GM19455 (cell line): ENCODE results near the gene SH2D3A.

Experiments
- ATAC-seq: cut with Tn5 transposase; IDR thresholded peaks from one replicate; pipeline ENCODE4 v1.9.1; 2021; ENCODE audit not compliant: unreplicated experiment

Gene SH2D3A

GRCh38 chr19:6738787-6739389 is 28.3 kb downstream of the SH2D3A start:
- ATAC-seq = no peak

- no peak for ATAC-seq
Measured at GRCh38 chr19:6737873-6738786, 29.1 kb downstream of the SH2D3A start.

GRCh38 chr19:6737284-6737872 is 29.9 kb downstream of the SH2D3A start, which contains the start of gene GPR108:
TSS of gene GPR108 (minus strand) at chr19:6737580. CDS start at chr19:6737576, 4 bp downstream.
- peak; percentile 51 for ATAC-seq

- ATAC-seq = no peak
Measured at GRCh38 chr19:6736917-6737283, 30.3 kb downstream of the SH2D3A start.

- no peak for ATAC-seq
Measured at GRCh38 chr19:6736169-6736916, 30.9 kb downstream of the SH2D3A start.

- ATAC-seq = no peak
Measured at GRCh38 chr19:6735181-6735911, 31.9 kb downstream of the SH2D3A start.

- ATAC-seq = no peak
Measured at GRCh38 chr19:6734096-6734696, 33.0 kb downstream of the SH2D3A start.

- no peak for ATAC-seq
Measured at GRCh38 chr19:6733338-6734095, 33.7 kb downstream of the SH2D3A start.

GRCh38 chr19:6732803-6733337 is 34.4 kb downstream of the SH2D3A start:
- no peak for ATAC-seq

GRCh38 chr19:6731822-6732221 is 35.4 kb downstream of the SH2D3A start:
- ATAC-seq = no peak

GRCh38 chr19:6730941-6731670 is 36.1 kb downstream of the SH2D3A start:
- ATAC-seq = no peak

GRCh38 chr19:6730153-6730804 is 37.0 kb downstream of the SH2D3A start:
- no peak for ATAC-seq

GRCh38 chr19:6729573-6730152 is 37.6 kb downstream of the SH2D3A start:
- ATAC-seq = no peak

- ATAC-seq = no peak
Measured at GRCh38 chr19:6728346-6728745, 38.9 kb downstream of the SH2D3A start.

GRCh38 chr19:6725513-6726231 is 41.6 kb downstream of the SH2D3A start:
- ATAC-seq = no peak

GRCh38 chr19:6724631-6725492 is 42.4 kb downstream of the SH2D3A start:
- no peak for ATAC-seq
